GM12878 (cell line): ENCODE results near the gene RAB4B.
"Not testable (repeated sequence)": the region's sequence is repeated elsewhere in the genome, so short reads cannot be mapped to it uniquely, and the experiment has no call there.

Experiments
- CTCF ChIP-seq, 3 experiments: IDR thresholded peaks in 2 of 3; conservative IDR thresholded peaks in 1 of 3; 2 replicates each; pipeline ENCODE4 v1.5.1; 2011; ENCODE audit warnings: low read depth in 3 of 3, low read length in 3 of 3, mild to moderate bottlenecking in 3 of 3, control low read depth in 2 of 3, moderate library complexity in 2 of 3, inconsistent platforms in 1 of 3, mixed read lengths in 1 of 3; ENCODE audit not compliant: control insufficient read depth in 2 of 3, insufficient read depth in 1 of 3; ENCODE audit errors: extremely low read depth in 1 of 3
- EED ChIP-seq: sonication (generic); IDR thresholded peaks from 2 replicates; pipeline ENCODE4 v1.6.1; 2016; ENCODE audit warnings: antibody characterized with exemption, low read depth
- EZH2 ChIP-seq: IDR thresholded peaks from 2 replicates; pipeline ENCODE4 v1.6.1; 2012; ENCODE audit warnings: low read depth, mild to moderate bottlenecking, control low read depth, inconsistent platforms, low read length, borderline replicate concordance; ENCODE audit not compliant: control insufficient read depth
- MAX ChIP-seq: IDR thresholded peaks from 2 replicates; pipeline ENCODE4 v1.6.1; 2012; ENCODE audit warnings: low read depth, low read length, improper control_type of control experiment
- MTA2 ChIP-seq: fragments of 450-650 bp; IDR thresholded peaks from 2 replicates; pipeline ENCODE4 v1.6.1; 2016; ENCODE audit warnings: low read depth, mild to moderate bottlenecking, moderate library complexity
- POLR2A ChIP-seq: IDR thresholded peaks from 2 replicates; pipeline ENCODE4 v1.6.1; 2011; ENCODE audit warnings: low read depth, mild to moderate bottlenecking, low read length
- POLR2AphosphoS2 ChIP-seq: IDR thresholded peaks from 2 replicates; pipeline ENCODE4 v1.6.1; 2011; ENCODE audit warnings: low read depth, mild to moderate bottlenecking, low read length, improper control_type of control experiment, moderate library complexity
- ZNF24 ChIP-seq: fragments of 450-650 bp; IDR thresholded peaks from 2 replicates; pipeline ENCODE4 v1.6.1; 2017; ENCODE audit warnings: antibody characterized with exemption, mild to moderate bottlenecking
- ZZZ3 ChIP-seq: IDR thresholded peaks from 2 replicates; pipeline ENCODE4 v1.6.1; 2011; ENCODE audit warnings: low read depth; ENCODE audit not compliant: control insufficient read depth, insufficient read length

- not testable (repeated sequence) for TF ChIP-seq EZH2; EED; CTCF (IDR thresholded peaks at IDR 0.05 in 2 of 3, conservative IDR thresholded peaks at IDR 0.05 in 1 of 3; ENCODE audit: control insufficient read depth in 2 of 3, extremely low read depth in 1 of 3, insufficient read depth in 1 of 3, low read depth in 3 of 3, low read length in 3 of 3); ZZZ3; POLR2AphosphoS2; ZNF24; MAX; POLR2A; MTA2
Observed at GRCh38 chr19:40810649-40811408, 32.8 kb downstream of the RAB4B start.
